Measurements from ENCODE around the gene PLLP. TPM values are rescaled to one million over a fixed set of nuclear protein-coding genes. Genes with fewer than 3 reads are reported as not detected.
"Not testable (repeated sequence)": the region's sequence is repeated elsewhere in the genome, so short reads cannot be mapped to it uniquely, and the experiment has no call there.

The PLLP gene
- total RNA-seq, 1 experiment from 2014 or later = not detected

- Histone ChIP-seq H3K4me3 (ENCODE audit: low read length) (no peak overlapping the region), H4K20me1 (ENCODE audit: insufficient read depth, low read depth, low read length) (no peaks in the 10 kb centered on the region), H3K36me3 (ENCODE audit: insufficient read depth, low read length) (no peaks in the 10 kb centered on the region), H3K79me2 (ENCODE audit: low read length) (no peaks in the 10 kb centered on the region), H3K9me2 (replicated peaks; ENCODE audit: insufficient read depth, low read length) (no peaks in the 10 kb centered on the region), H3K9me3 (ENCODE audit: low read length) (no peaks in the 10 kb centered on the region), H3K27ac (ENCODE audit: low read length) (no peak overlapping the region), H3K9ac (ENCODE audit: low read length) (no peak overlapping the region), H3K4me1 (ENCODE audit: low read length) (no peaks in the 10 kb centered on the region), H3K27me3 (ENCODE audit: low read length) (no peaks in the 10 kb centered on the region), H3K4me2 (ENCODE audit: low read depth, low read length, poor library complexity, severe bottlenecking) (no peak overlapping the region), H2AFZ (ENCODE audit: low read length) (no peak overlapping the region)
- DNase-seq = no peak
These were observed 12.5 kb downstream of the PLLP start for GRCh38 chr16:57271867-57272495.

- H3K27ac ChIP-seq (ENCODE audit: low read length) = no peak overlapping the region
- DNase-seq = no peak
- H3K4me2 ChIP-seq (ENCODE audit: low read depth, low read length, poor library complexity, severe bottlenecking) = no peak overlapping the region
- H3K4me1 ChIP-seq (ENCODE audit: low read length) = no peaks in the 10 kb centered on the region
- H4K20me1 ChIP-seq (ENCODE audit: insufficient read depth, low read depth, low read length) = no peaks in the 10 kb centered on the region
- H3K9me3 ChIP-seq (ENCODE audit: low read length) = no peaks in the 10 kb centered on the region
- no peaks in the 10 kb centered on the region for H3K36me3 ChIP-seq (ENCODE audit: insufficient read depth, low read length)
- H3K27me3 ChIP-seq (ENCODE audit: low read length) = no peaks in the 10 kb centered on the region
- no peak overlapping the region for H2AFZ ChIP-seq (ENCODE audit: low read length)
- H3K79me2 ChIP-seq (ENCODE audit: low read length) = no peaks in the 10 kb centered on the region
- no peak overlapping the region for H3K4me3 ChIP-seq (ENCODE audit: low read length)
- H3K9me2 ChIP-seq (replicated peaks; ENCODE audit: insufficient read depth, low read length) = no peaks in the 10 kb centered on the region
- H3K9ac ChIP-seq (ENCODE audit: low read length) = no peak overlapping the region
These were observed 13.5 kb downstream of the PLLP start for GRCh38 chr16:57271063-57271345.

GRCh38 chr16:57270221-57271062 lies 14.0 kb downstream of the PLLP start:
- Histone ChIP-seq H3K4me3 (ENCODE audit: low read length) (no peak overlapping the region), H3K27me3 (ENCODE audit: low read length) (no peaks in the 10 kb centered on the region), H3K36me3 (ENCODE audit: insufficient read depth, low read length) (no peaks in the 10 kb centered on the region), H3K79me2 (ENCODE audit: low read length) (no peaks in the 10 kb centered on the region), H3K9me2 (replicated peaks; ENCODE audit: insufficient read depth, low read length) (no peaks in the 10 kb centered on the region), H4K20me1 (ENCODE audit: insufficient read depth, low read depth, low read length) (no peaks in the 10 kb centered on the region), H3K27ac (ENCODE audit: low read length) (no peak overlapping the region), H2AFZ (ENCODE audit: low read length) (no peak overlapping the region), H3K4me2 (ENCODE audit: low read depth, low read length, poor library complexity, severe bottlenecking) (no peak overlapping the region), H3K4me1 (ENCODE audit: low read length) (no peaks in the 10 kb centered on the region), H3K9ac (ENCODE audit: low read length) (no peak overlapping the region), H3K9me3 (ENCODE audit: low read length) (no peaks in the 10 kb centered on the region)
- no peak for DNase-seq

- no peaks in the 10 kb centered on the region for H3K9me2 ChIP-seq (replicated peaks; ENCODE audit: insufficient read depth, low read length)
- DNase-seq = no peak
- H3K27ac ChIP-seq (ENCODE audit: low read length) = no peak overlapping the region
- H3K9ac ChIP-seq (ENCODE audit: low read length) = no peak overlapping the region
- no peak overlapping the region for H3K4me3 ChIP-seq (ENCODE audit: low read length)
- H2AFZ ChIP-seq (ENCODE audit: low read length) = peak overlapping the region; percentile 50; the same call in 1 of the 2 replicates
- H3K27me3 ChIP-seq (ENCODE audit: low read length) = no peaks in the 10 kb centered on the region
- no peak overlapping the region for H3K4me2 ChIP-seq (ENCODE audit: low read depth, low read length, poor library complexity, severe bottlenecking)
- H3K79me2 ChIP-seq (ENCODE audit: low read length) = no peaks in the 10 kb centered on the region
- H3K4me1 ChIP-seq (ENCODE audit: low read length) = no peaks in the 10 kb centered on the region
- H4K20me1 ChIP-seq (ENCODE audit: insufficient read depth, low read depth, low read length) = no peaks in the 10 kb centered on the region
- H3K36me3 ChIP-seq (ENCODE audit: insufficient read depth, low read length) = no peaks in the 10 kb centered on the region
- H3K9me3 ChIP-seq (ENCODE audit: low read length) = no peaks in the 10 kb centered on the region
These were observed 15.4 kb downstream of the PLLP start for GRCh38 chr16:57268804-57269800.

- DNase-seq; H3K4me1 ChIP-seq (ENCODE audit: low read length); H4K20me1 ChIP-seq (ENCODE audit: insufficient read depth, low read depth, low read length); H3K9me2 ChIP-seq (replicated peaks; ENCODE audit: insufficient read depth, low read length); H3K9me3 ChIP-seq (ENCODE audit: low read length); H2AFZ ChIP-seq (ENCODE audit: low read length); H3K79me2 ChIP-seq (ENCODE audit: low read length); H3K4me3 ChIP-seq (ENCODE audit: low read length); H3K27me3 ChIP-seq (ENCODE audit: low read length); H3K36me3 ChIP-seq (ENCODE audit: insufficient read depth, low read length); H3K4me2 ChIP-seq (ENCODE audit: low read depth, low read length, poor library complexity, severe bottlenecking); H3K9ac ChIP-seq (ENCODE audit: low read length); H3K27ac ChIP-seq (ENCODE audit: low read length): not testable (repeated sequence)
These were observed 17.1 kb downstream of the PLLP start for GRCh38 chr16:57267343-57267742.

GRCh38 chr16:57266531-57267260 lies 17.8 kb downstream of the PLLP start:
- Histone ChIP-seq H3K4me3 (ENCODE audit: low read length) (no peak overlapping the region), H3K9ac (ENCODE audit: low read length) (no peak overlapping the region), H3K27ac (ENCODE audit: low read length) (no peak overlapping the region), H3K9me2 (replicated peaks; ENCODE audit: insufficient read depth, low read length) (no peaks in the 10 kb centered on the region), H3K4me2 (ENCODE audit: low read depth, low read length, poor library complexity, severe bottlenecking) (no peak overlapping the region), H3K4me1 (ENCODE audit: low read length) (no peaks in the 10 kb centered on the region), H3K27me3 (ENCODE audit: low read length) (no peaks in the 10 kb centered on the region), H3K9me3 (ENCODE audit: low read length) (no peaks in the 10 kb centered on the region), H3K36me3 (ENCODE audit: insufficient read depth, low read length) (no peaks in the 10 kb centered on the region), H2AFZ (ENCODE audit: low read length) (no peak overlapping the region), H3K79me2 (ENCODE audit: low read length) (no peaks in the 10 kb centered on the region), H4K20me1 (ENCODE audit: insufficient read depth, low read depth, low read length) (no peaks in the 10 kb centered on the region)
- no peak for DNase-seq

GRCh38 chr16:57265850-57266530 lies 18.5 kb downstream of the PLLP start:
- Histone ChIP-seq H3K9me2 (replicated peaks; ENCODE audit: insufficient read depth, low read length) (no peaks in the 10 kb centered on the region), H3K79me2 (ENCODE audit: low read length) (no peaks in the 10 kb centered on the region), H3K9ac (ENCODE audit: low read length) (no peak overlapping the region), H3K4me3 (ENCODE audit: low read length) (no peak overlapping the region), H3K27ac (ENCODE audit: low read length) (no peak overlapping the region), H3K36me3 (ENCODE audit: insufficient read depth, low read length) (no peaks in the 10 kb centered on the region), H4K20me1 (ENCODE audit: insufficient read depth, low read depth, low read length) (no peaks in the 10 kb centered on the region), H3K4me1 (ENCODE audit: low read length) (no peaks in the 10 kb centered on the region), H3K9me3 (ENCODE audit: low read length) (no peaks in the 10 kb centered on the region), H2AFZ (ENCODE audit: low read length) (no peak overlapping the region), H3K4me2 (ENCODE audit: low read depth, low read length, poor library complexity, severe bottlenecking) (no peak overlapping the region), H3K27me3 (ENCODE audit: low read length) (no peaks in the 10 kb centered on the region)
- no peak for DNase-seq

Data from Karpas-422 (cell line).